ENCODE measurements around the gene SREK1IP1. TPM values are rescaled to one million over a fixed set of nuclear protein-coding genes. Genes with fewer than 3 reads are reported as not detected.

The SREK1IP1 gene
- total and polyA plus RNA-seq, 9 of the 15 experiments (the other 6 are each of a cell fraction or from before 2014, with no cell fraction given), result 6.9 to 45.2 (median 21.7) TPM

- DNase-seq (ENCODE audit: extremely low read depth in 1 of 4, low spot score in 3 of 4), result no peak
- ChIA-PET POLR2A (interaction anchor here (0.6 kb wide), 1 partner anchor 1478 kb away, joined by 3 read pairs; no protein-coding TSS in a partner anchor), CTCF (ENCODE audit: low intra/inter-chr PET ratio) (no interaction called here)
- Histone ChIP-seq H3K27ac (ENCODE audit: extremely low read depth, low read depth, low read length) (no peak overlapping the region), H3K27me3 (ENCODE audit: control insufficient read depth in 2 of 2, insufficient read depth in 2 of 2, low read length in 2 of 2) (no peaks in the 10 kb centered on the region), H3K4me2 (ENCODE audit: insufficient read depth, low read length) (no peak overlapping the region), H4K20me1 (replicated peaks; ENCODE audit: control insufficient read depth, insufficient read depth, low read length) (no peaks in the 10 kb centered on the region), H3K4me1 (replicated peaks in 1 of 2; ENCODE audit: control insufficient read depth in 2 of 2, insufficient read depth in 2 of 2, low read length in 2 of 2) (peaks cover 0 to 5% of the 10 kb centered on the region in 2 experiments; a peak in 3 of 5 replicates), H3K79me2 (ENCODE audit: control insufficient read depth, insufficient read depth, low read length) (peaks cover 59% of the 10 kb centered on the region), H2AFZ (ENCODE audit: low read depth, low read length) (no peak overlapping the region), H3K9me3 (replicated peaks; ENCODE audit: control insufficient read depth, insufficient read depth, low read depth, low read length) (no peaks in the 10 kb centered on the region), H3K9me1 (ENCODE audit: control insufficient read depth, insufficient read depth, low read length) (no peaks in the 10 kb centered on the region), H3K4me3 (no peak overlapping the region), H3K36me3 (ENCODE audit: control insufficient read depth, insufficient read depth, low read length) (peaks cover 21% of the 10 kb centered on the region), H3K9ac (ENCODE audit: insufficient read depth in 1 of 2, low read depth in 2 of 2, low read length in 2 of 2) (no peak overlapping the region)
- FAIRE-seq, result no peak
- no TSS peak for BruUV-seq (replicated peaks)
- no peak for ATAC-seq
- WGBS (ENCODE audit: insufficient coverage, low coverage, missing lambda C conversion rate), result 52% methylated on average over 4 of the region's 4 CpGs
- in situ Hi-C loops (cut with MboI) (no loop called here), intact Hi-C loops (cut with micrococcal nuclease) (no loop called here)
- TF ChIP-seq ZFP1 (CRISPR knock-in tag; IDR thresholded peaks at IDR 0.05) (no peak), NFIC (IDR thresholded peaks at IDR 0.05) (no peak), SMAD3 (CRISPR knock-in tag; conservative IDR thresholded peaks at IDR 0.05) (no peak), ZNF133 (CRISPR knock-in tag; IDR thresholded peaks at IDR 0.05) (no peak), CEBPZ (IDR thresholded peaks at IDR 0.05; ENCODE audit: borderline replicate concordance, low read depth, low read length) (no peak), ZNF274 (IDR thresholded peaks at IDR 0.05; ENCODE audit: borderline replicate concordance, low read depth, low read length) (no peak), CBX2 (IDR thresholded peaks at IDR 0.05; ENCODE audit: insufficient read depth, low read length, poor library complexity, severe bottlenecking) (no peak), POLR2B (IDR thresholded peaks at IDR 0.05; ENCODE audit: low read depth, partially characterized antibody) (no peak), ZNF764 (CRISPR knock-in tag; IDR thresholded peaks at IDR 0.05; ENCODE audit: low read depth) (no peak), MAFF (IDR thresholded peaks at IDR 0.05; ENCODE audit: low read length) (no peak), TRIM28 (IDR thresholded peaks at IDR 0.05) (no peak), GTF2F1 (IDR thresholded peaks at IDR 0.05; ENCODE audit: low read depth, low read length) (no peak), ZNF197 (CRISPR knock-in tag; IDR thresholded peaks at IDR 0.05; ENCODE audit: low read depth) (no peak), E2F6 (IDR thresholded peaks at IDR 0.05; ENCODE audit: borderline replicate concordance in 1 of 2, extremely low read depth in 1 of 2, insufficient read depth in 1 of 2, insufficient read length in 1 of 2, low read depth in 1 of 2, low read length in 1 of 2, poor library complexity in 1 of 2, severe bottlenecking in 1 of 2) (no peak), GATAD2A (IDR thresholded peaks at IDR 0.05) (no peak), PREB (CRISPR knock-in tag; IDR thresholded peaks at IDR 0.05) (no peak)
These were observed 3.2 kb upstream of the SREK1IP1 start for GRCh38 chr5:64771736-64772135.
